ENCODE data around the gene PLCE1. TPM values are rescaled to one million over a fixed set of nuclear protein-coding genes. Genes with fewer than 3 reads are reported as not detected.

PLCE1 gene
- total and polyA plus RNA-seq, 2 donors: 0.71 to 1.2 TPM

DNA sequence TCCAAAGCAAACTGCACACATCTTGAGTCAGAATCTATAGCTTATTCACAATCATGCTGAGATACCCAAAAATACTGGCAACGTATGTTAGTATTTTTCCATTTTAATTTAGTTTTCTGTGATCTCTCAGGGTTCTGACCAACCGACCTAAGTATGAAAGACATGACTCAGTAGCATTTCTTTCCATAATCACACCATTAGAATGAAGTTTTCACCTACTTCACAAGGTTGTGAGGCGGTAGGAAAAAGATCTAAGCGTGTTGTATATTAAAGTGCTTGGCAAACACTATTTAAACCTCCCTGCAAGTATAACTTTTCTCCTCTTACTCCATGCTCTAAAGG, 49.1 kb downstream of the PLCE1 start:
- H3K27me3 ChIP-seq (ENCODE audit: control insufficient read depth in 2 of 2, insufficient read depth in 1 of 2, low read length in 1 of 2): no peaks in the 10 kb centered on the region
- H3K4me3 ChIP-seq (ENCODE audit: low read length in 2 of 2): no peak overlapping the region
- H3K36me3 ChIP-seq (ENCODE audit: control insufficient read depth in 2 of 2, insufficient read depth in 2 of 2, low read length in 1 of 2): no peaks in the 10 kb centered on the region
- no peak overlapping the region for H3K27ac ChIP-seq (ENCODE audit: low read depth in 1 of 2, low read length in 1 of 2)
- 95% methylated on average over 4 of the region's 4 CpGs for WGBS
- no peaks in the 10 kb centered on the region for H3K9me3 ChIP-seq (ENCODE audit: control insufficient read depth in 2 of 2, insufficient read depth in 1 of 2, low read length in 1 of 2)
- DNase-seq (ENCODE audit: low read depth in 6 of 9, low spot score in 9 of 9): no peak
- no peaks in the 10 kb centered on the region for H3K4me1 ChIP-seq (ENCODE audit: control insufficient read depth in 2 of 2, insufficient read depth in 2 of 2, low read length in 2 of 2)

Other genes starting within 250 kb of the PLCE1 start
- 0.28 TPM for gene LGI1, start 236.0 kb upstream of the PLCE1 start, total RNA-seq
- gene LGI1, start 236.0 kb upstream of the PLCE1 start, polyA plus RNA-seq: 0.18 TPM
- gene SLC35G1, start 100.0 kb upstream of the PLCE1 start, total RNA-seq: 2.3 TPM
- gene SLC35G1, start 100.0 kb upstream of the PLCE1 start, polyA plus RNA-seq: 3.0 TPM